K562 treated with DMSO at 1 percent for 4 hours (cell line): ENCODE data around the gene LYAR. TPM values are rescaled to one million over a fixed set of nuclear protein-coding genes. Genes with fewer than 3 reads are reported as not detected.

Experiments
- total RNA-seq: library from RNA; unstranded; fragments of 300-600 nt; gene quantifications from 2 replicates; pipeline ENCODE4 v1.2.3, GENCODE V29; 2022; ENCODE audit not compliant: insufficient read depth

Gene LYAR
- total RNA-seq = 31.3 and 37.6 TPM in 2 replicates

GRCh38 chr4:4289941-4290850, at the start of gene LYAR, which contains the start of gene ZBTB49:
Gene LYAR (minus strand): TSS chr4:4290154. CDS start chr4:4283742, 6,412 bp downstream.
Gene ZBTB49 (plus strand): TSS chr4:4290251. CDS start chr4:4299946, 9,695 bp downstream.

GRCh38 chr4:4248029-4248884, 41.7 kb downstream of the LYAR start, which contains the start of gene TMEM128:
Gene TMEM128 (minus strand): TSS chr4:4248223. CDS start chr4:4248202, 21 bp downstream.

GRCh38 chr4:4226606-4227438, 63.1 kb downstream of the LYAR start, which contains the start of gene OTOP1:
Gene OTOP1 (minus strand): TSS chr4:4226929. CDS start chr4:4226864, 65 bp downstream.

Other genes with a start within 250 kb of the LYAR start
- not detected in 2 replicates for gene OTOP1, start 63.2 kb downstream of the LYAR start, total RNA-seq
- 9.1 and 13.9 TPM in 2 replicates for gene TMEM128, start 41.9 kb downstream of the LYAR start, total RNA-seq
- 1.7 and 2.4 TPM in 2 replicates for gene ZBTB49, start 97 bp upstream of the LYAR start, total RNA-seq
- gene NSG1, start 96.9 kb upstream of the LYAR start, total RNA-seq = not detected in 2 replicates